GM21447 (cell line): ENCODE results near the gene TCFL5.

ENCODE experiments used
- ATAC-seq: cut with Tn5 transposase; IDR thresholded peaks from one replicate; pipeline ENCODE4 v1.9.1; 2021; ENCODE audit not compliant: unreplicated experiment

Gene TCFL5

DNA sequence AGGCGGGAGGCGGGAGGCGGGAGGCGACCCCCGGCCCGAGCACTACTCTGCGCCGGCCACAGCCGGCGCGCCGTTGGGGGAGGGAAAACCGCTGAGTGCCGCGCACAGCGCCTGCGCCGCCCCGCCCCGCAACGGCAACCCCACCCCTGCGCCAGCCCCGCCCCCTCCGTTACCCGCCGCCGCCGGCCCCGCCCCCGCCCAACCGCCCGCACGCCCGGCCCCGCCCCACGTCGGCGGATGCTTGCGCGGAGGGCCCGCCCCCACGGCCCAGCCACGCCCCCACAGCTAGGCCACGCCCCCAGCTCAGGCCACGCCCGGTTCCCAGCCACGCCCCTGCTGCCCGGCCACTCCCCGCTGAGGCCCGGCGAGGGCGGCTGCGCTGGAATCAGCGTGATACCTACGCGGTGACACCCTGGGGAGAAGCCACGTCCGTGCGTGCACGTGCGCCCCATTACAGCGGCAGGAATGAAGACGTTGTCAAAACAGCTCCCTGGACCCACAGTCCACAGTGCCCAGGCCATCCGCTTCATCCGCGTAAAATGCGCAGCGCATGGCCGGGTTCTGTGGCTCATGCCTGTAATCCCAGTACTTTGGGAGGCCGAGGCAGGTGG lies at the start of gene TCFL5:
TSS of gene TCFL5 (minus strand) at position 97 of the 611 bp plus-strand sequence. CDS start 152 bp downstream, outside the sequence.
- ATAC-seq, result no peak

GRCh38 chr20:62910777-62911497 lies 49.3 kb upstream of the TCFL5 start:
- ATAC-seq, result no peak

GRCh38 chr20:62910217-62910766 lies 48.7 kb upstream of the TCFL5 start:
- ATAC-seq, result no peak

DNA sequence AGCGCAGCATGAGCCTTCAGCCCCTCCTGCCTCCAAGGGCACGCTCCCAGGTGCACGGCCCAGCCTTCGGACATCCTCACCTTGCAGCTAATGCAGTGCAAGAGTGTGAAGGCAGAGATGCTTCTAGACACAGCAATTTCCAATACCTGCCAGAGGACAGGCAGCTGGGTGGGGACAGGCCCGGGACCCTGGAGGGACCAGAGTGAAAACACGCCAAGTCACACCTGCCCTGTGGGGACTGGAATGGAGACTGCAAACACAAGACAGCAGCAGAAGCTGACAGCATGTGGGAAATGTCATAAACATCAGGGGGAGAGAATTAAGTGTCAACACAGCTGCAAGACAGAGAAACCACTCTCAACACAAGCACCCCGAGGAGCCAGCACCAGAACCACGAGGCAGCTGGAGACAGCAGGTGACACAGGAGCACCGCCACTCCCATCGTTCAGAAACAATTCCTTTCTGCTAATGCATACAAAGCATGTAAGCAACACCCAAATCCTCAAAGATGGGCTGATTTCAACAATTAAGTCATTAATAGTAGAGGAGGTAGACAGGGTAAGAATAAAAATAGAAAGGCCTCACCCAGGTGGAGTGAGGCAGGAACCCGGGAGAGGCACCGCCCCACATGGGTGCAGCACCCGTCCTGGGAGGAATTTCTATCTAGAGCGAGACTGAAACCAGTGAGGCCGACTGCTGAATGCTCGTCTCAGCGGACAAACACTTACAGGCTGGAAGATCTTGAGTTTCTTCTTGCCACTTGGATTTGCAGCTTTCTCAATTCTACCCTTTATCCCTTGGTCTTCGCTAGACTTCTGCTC lies 47.6 kb upstream of the TCFL5 start:
- ATAC-seq, result no peak

- no peak for ATAC-seq
These were observed 46.0 kb upstream of the TCFL5 start for GRCh38 chr20:62907384-62908317.

- ATAC-seq, result no peak
These were observed 45.2 kb upstream of the TCFL5 start for GRCh38 chr20:62906647-62907375.

GRCh38 chr20:62906209-62906608 lies 44.6 kb upstream of the TCFL5 start:
- no peak for ATAC-seq

- no peak for ATAC-seq
These were observed 44.0 kb upstream of the TCFL5 start for GRCh38 chr20:62905536-62906117.

GRCh38 chr20:62902926-62903615 lies 41.4 kb upstream of the TCFL5 start:
- no peak for ATAC-seq

- ATAC-seq, result no peak
These were observed 40.3 kb upstream of the TCFL5 start for GRCh38 chr20:62901891-62902290.

DNA sequence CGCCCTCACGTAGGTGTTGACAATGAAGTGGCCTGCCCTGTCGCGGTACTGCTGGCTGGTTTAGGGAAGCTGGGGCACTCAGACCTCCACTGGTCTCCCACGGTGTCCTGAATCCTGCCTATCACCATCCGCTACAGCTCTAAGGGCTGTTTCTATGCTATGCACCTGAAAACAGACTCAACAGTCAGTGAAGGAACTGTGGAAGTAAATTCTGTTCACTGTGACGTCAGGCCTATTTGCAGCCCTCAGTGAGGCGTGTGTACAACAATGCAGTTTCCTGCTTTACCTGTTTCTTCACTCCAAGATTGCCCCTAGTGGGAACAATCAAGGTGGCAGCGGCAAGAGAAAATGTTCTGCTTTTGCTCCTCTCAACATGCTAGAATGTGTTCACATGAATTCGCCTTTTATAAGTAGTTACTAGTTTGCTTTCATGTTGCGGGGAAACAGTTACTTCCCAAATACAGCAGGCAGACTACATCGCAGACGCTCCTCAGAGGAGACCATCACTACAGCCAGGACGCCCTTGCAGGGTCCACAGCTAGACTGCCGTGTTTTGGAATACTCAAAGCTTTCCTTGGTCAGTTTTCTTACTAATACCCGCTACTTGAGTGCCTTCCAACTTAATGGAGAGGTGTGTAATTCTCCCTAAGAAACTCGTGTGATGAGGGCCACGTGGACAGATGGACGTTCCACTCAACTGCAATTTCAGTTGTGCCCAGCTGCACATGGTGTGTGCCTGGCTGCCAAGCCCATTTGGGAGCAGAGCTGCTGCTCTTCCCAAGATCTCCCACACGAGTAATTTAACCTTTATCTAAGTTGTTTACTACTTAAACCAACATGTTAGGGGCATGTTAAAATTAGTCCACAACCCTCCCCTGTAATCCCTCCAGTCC lies 39.3 kb upstream of the TCFL5 start:
- ATAC-seq, result peak; percentile 17

DNA sequence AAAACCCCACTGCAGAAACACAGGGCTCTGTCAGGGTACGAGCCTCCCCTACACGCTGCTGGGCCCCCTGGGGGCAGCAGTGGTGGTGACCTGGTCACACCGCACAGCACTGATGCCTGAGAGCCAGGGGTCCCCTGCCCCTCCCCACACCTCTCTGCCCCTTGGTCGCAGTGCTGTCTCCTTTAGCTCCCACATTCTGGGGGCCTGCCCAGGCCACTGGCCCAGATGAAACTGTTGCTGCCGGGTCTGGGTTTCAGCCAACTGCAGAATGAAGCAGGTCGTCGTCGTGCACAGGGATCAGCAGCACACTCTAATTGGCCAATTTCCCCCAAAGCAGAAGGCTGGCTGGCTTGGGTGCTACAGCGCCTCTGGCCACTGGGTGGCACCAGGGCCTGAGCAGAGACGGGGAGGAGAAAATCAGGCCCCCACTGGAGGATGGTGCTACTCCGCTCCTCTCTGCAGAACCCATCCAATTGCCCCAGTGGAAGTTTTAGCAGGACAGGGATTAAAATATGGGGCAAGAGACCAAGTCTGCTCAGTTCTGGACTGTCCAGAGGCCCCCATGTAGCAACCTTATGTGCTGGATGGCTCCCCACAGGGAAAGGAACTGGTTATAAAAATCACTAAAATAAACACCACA lies 38.5 kb upstream of the TCFL5 start:
- ATAC-seq, result peak; percentile 77

GRCh38 chr20:62899633-62900051 lies 38.0 kb upstream of the TCFL5 start:
- ATAC-seq, result no peak

GRCh38 chr20:62898970-62899632 lies 37.5 kb upstream of the TCFL5 start:
- peak; percentile 54 for ATAC-seq

GRCh38 chr20:62898093-62898964 lies 36.7 kb upstream of the TCFL5 start:
- ATAC-seq, result no peak

DNA sequence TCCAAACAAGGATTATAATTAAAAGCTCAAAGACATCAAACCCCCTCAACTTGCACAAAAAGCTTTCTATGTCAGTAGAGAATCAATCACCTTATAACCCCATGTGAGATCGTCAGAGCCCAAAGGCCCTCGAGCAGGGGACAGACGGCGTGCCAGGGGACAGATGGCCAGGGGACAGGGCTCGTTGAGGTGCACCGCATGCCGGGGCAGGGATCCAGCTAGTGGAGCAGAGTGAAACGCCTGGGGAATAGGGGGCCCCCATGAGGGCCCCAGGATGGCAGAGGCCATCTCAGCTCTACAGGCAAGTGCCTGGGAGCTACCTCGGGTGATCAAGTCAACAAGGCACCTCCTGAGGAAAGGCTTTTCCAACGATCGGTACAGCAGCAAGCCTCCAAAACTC lies 36.0 kb upstream of the TCFL5 start:
- ATAC-seq, result no peak
